Ishikawa (cell line): ENCODE measurements around the gene KCNK7.

Experiments
- MAX ChIP-seq: IDR thresholded peaks from 2 replicates; pipeline ENCODE4 v1.6.1; 2012
- RAD21 ChIP-seq: IDR thresholded peaks from 2 replicates; pipeline ENCODE4 v1.6.1; 2012; ENCODE audit warnings: low read depth

- TF ChIP-seq MAX (no peak), RAD21 (no peak)
These were observed 34.0 kb upstream of the KCNK7 start for GRCh38 chr11:65629579-65629978.
